ENCODE measurements around the gene C4BPA. TPM values are rescaled to one million over a fixed set of nuclear protein-coding genes. Genes with fewer than 3 reads are reported as not detected.

The C4BPA gene
- total and polyA plus RNA-seq, 9 of the 15 experiments (the other 6 are each of a cell fraction or from before 2014, with no cell fraction given): 0.04 to 0.22 (median 0.11) TPM; not detected in 3

DNA sequence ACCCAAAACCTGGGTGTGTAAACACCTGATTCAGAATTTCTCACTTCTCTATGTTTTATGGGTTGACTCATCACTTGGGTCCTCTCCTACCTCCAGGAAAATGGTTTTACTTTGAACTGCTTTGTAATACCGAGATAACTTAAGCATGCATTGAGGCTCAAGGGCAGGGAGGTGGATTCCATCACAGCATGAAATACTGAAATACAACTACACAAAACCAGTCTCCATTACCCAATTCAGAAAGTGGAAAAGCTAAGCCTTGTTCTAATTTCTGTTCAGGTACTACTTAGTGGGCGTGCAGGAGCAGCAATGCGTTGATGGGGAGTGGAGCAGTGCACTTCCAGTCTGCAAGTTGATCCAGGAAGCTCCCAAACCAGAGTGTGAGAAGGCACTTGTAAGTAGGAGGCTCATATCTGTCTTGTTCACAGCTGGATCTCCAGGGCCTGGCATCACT lies 6.1 kb upstream of the C4BPA start (continued):
- TF ChIP-seq, protein P1, sequence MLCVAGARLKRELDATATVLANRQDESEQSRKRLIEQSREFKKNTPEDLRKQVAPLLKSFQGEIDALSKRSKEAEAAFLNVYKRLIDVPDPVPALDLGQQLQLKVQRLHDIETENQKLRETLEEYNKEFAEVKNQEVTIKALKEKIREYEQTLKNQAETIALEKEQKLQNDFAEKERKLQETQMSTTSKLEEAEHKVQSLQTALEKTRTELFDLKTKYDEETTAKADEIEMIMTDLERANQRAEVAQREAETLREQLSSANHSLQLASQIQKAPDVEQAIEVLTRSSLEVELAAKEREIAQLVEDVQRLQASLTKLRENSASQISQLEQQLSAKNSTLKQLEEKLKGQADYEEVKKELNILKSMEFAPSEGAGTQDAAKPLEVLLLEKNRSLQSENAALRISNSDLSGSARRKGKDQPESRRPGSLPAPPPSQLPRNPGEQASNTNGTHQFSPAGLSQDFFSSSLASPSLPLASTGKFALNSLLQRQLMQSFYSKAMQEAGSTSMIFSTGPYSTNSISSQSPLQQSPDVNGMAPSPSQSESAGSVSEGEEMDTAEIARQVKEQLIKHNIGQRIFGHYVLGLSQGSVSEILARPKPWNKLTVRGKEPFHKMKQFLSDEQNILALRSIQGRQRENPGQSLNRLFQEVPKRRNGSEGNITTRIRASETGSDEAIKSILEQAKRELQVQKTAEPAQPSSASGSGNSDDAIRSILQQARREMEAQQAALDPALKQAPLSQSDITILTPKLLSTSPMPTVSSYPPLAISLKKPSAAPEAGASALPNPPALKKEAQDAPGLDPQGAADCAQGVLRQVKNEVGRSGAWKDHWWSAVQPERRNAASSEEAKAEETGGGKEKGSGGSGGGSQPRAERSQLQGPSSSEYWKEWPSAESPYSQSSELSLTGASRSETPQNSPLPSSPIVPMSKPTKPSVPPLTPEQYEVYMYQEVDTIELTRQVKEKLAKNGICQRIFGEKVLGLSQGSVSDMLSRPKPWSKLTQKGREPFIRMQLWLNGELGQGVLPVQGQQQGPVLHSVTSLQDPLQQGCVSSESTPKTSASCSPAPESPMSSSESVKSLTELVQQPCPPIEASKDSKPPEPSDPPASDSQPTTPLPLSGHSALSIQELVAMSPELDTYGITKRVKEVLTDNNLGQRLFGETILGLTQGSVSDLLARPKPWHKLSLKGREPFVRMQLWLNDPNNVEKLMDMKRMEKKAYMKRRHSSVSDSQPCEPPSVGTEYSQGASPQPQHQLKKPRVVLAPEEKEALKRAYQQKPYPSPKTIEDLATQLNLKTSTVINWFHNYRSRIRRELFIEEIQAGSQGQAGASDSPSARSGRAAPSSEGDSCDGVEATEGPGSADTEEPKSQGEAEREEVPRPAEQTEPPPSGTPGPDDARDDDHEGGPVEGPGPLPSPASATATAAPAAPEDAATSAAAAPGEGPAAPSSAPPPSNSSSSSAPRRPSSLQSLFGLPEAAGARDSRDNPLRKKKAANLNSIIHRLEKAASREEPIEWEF (CRISPR knock-in tag; IDR thresholded peaks at IDR 0.05): no peak
- TF ChIP-seq NUFIP1 (IDR thresholded peaks at IDR 0.05; ENCODE audit: partially characterized antibody): no peak
- no peak for TF ChIP-seq CCNT2 (IDR thresholded peaks at IDR 0.05; ENCODE audit: borderline replicate concordance, extremely low read depth, insufficient read length, low read depth, low read length)
- no peak for TF ChIP-seq FOSL1 (tag; conservative IDR thresholded peaks at IDR 0.05)
- TF ChIP-seq, protein P2, sequence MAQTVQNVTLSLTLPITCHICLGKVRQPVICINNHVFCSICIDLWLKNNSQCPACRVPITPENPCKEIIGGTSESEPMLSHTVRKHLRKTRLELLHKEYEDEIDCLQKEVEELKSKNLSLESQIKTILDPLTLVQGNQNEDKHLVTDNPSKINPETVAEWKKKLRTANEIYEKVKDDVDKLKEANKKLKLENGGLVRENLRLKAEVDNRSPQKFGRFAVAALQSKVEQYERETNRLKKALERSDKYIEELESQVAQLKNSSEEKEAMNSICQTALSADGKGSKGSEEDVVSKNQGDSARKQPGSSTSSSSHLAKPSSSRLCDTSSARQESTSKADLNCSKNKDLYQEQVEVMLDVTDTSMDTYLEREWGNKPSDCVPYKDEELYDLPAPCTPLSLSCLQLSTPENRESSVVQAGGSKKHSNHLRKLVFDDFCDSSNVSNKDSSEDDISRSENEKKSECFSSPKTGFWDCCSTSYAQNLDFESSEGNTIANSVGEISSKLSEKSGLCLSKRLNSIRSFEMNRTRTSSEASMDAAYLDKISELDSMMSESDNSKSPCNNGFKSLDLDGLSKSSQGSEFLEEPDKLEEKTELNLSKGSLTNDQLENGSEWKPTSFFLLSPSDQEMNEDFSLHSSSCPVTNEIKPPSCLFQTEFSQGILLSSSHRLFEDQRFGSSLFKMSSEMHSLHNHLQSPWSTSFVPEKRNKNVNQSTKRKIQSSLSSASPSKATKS (CRISPR knock-in tag; IDR thresholded peaks at IDR 0.05): no peak
- TF ChIP-seq, protein P3, sequence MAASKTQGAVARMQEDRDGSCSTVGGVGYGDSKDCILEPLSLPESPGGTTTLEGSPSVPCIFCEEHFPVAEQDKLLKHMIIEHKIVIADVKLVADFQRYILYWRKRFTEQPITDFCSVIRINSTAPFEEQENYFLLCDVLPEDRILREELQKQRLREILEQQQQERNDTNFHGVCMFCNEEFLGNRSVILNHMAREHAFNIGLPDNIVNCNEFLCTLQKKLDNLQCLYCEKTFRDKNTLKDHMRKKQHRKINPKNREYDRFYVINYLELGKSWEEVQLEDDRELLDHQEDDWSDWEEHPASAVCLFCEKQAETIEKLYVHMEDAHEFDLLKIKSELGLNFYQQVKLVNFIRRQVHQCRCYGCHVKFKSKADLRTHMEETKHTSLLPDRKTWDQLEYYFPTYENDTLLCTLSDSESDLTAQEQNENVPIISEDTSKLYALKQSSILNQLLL (CRISPR knock-in tag; IDR thresholded peaks at IDR 0.05; ENCODE audit: borderline replicate concordance): no peak
- TF ChIP-seq CREBBP (IDR thresholded peaks at IDR 0.05; ENCODE audit: low read depth, low read length): no peak
- TF ChIP-seq, protein P4, sequence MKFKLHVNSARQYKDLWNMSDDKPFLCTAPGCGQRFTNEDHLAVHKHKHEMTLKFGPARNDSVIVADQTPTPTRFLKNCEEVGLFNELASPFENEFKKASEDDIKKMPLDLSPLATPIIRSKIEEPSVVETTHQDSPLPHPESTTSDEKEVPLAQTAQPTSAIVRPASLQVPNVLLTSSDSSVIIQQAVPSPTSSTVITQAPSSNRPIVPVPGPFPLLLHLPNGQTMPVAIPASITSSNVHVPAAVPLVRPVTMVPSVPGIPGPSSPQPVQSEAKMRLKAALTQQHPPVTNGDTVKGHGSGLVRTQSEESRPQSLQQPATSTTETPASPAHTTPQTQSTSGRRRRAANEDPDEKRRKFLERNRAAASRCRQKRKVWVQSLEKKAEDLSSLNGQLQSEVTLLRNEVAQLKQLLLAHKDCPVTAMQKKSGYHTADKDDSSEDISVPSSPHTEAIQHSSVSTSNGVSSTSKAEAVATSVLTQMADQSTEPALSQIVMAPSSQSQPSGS (CRISPR knock-in tag; IDR thresholded peaks at IDR 0.05): no peak

Measured in K562 (cell line).